HG03342 (cell line): ENCODE data around the gene ARVCF.

ENCODE experiments used
- ATAC-seq: cut with Tn5 transposase; IDR thresholded peaks from one replicate; pipeline ENCODE4 v1.9.1; 2021; ENCODE audit warnings: mild to moderate bottlenecking, moderate library complexity; ENCODE audit not compliant: unreplicated experiment

ARVCF gene

DNA sequence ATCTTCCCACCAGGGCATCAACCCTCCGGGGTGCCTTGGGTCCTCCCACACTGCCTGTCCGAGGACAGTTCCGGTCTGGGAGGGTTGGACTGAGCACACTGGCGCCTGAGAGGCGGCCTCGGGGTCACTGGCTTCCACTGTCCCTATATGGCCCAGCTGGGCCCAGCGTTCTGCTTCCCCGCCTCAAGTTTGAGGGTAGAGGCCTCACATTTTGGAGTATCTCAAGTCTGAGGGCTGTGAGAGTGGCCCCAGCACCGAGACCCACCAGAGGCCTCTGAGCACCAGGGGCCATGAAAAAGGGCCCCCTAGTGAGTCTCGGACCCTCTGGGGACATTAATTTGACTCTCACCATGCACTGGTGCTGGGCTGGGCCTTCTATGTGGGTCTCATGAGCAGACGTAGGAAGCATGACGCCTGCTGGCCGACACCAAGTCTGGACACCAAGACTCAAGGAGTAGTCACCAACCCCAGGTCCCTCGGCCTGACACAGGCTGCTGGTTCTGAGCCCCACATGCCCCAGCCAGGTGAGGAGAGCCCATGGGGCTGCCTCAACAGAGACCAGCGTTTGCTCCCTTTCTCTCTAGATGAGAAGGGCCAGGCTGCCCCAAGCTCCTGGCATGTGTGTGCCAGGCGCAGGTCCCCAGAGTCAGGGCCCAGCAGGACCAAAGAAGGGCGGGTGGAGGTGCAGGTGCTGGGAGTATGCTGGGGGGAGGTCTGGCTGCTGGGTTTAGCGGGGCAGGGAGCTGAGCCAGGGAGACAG lies 27.5 kb downstream of the ARVCF start:
- no peak for ATAC-seq

DNA sequence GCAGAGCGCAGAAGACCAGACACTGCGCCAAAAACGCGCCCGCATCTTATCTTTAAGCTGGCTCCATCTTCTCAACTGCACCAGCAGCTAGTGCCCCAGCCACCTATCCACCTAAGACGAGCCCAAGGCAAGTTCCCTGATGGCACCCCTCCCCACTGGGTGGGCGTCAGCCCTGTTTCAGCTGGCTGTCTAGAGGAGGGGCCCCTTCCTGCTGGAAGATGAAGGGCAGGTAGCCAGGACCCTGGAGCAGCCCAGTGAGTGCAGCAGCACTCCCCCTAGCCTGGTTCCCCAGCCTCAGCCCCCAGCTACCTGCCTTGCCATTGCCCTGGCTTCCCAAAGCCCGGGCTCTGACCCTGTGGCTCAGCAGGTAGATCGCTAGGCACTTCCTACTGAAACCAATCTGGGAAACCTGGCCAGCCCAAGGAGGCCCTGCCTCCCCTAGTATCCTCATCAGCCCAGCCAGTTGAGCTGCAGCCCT lies 28.3 kb downstream of the ARVCF start:
- ATAC-seq = no peak

DNA sequence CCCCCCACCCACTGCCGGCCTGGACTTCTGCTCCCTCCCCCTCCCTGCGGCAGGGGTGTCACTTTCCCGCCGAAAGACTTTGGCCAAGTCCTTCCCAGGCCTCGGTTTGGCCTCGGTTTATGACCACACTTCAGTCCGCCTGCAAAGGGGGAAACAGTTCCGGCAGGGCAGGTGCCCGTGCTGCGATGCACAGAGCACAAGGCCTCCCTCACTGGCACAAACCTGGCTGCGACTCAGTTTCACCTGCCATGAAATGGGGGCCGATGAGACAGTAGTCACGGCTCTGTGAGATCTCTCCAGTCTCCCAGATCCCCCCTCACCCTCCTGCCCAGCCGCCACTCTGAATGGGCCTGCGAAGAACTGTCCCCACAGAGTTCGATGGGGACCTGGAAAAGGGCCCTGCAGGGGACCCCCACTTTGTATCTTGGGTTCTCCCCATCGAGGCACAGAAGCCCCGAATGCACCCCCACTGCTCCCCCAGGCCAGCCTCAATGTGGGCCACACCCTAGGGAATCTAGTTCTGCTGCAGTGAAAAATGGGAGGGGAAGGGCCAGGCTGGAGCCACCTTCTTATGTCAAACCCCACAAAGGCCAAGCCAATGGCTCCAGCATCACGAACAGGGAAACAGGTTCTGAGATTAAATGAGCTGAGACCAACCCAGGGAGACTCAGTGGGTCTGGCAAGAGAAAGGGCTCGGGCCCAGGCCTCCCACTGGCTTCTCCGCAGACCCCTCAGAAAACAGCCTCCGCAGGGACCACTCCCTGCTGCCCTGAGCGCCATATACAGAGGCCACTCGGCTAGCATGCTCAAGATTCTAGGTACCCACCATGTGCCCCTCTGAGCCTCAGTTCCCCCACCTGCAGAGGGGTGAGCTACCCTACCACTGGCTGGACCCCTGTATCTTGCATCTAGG lies 29.0 kb downstream of the ARVCF start:
- ATAC-seq = no peak

DNA sequence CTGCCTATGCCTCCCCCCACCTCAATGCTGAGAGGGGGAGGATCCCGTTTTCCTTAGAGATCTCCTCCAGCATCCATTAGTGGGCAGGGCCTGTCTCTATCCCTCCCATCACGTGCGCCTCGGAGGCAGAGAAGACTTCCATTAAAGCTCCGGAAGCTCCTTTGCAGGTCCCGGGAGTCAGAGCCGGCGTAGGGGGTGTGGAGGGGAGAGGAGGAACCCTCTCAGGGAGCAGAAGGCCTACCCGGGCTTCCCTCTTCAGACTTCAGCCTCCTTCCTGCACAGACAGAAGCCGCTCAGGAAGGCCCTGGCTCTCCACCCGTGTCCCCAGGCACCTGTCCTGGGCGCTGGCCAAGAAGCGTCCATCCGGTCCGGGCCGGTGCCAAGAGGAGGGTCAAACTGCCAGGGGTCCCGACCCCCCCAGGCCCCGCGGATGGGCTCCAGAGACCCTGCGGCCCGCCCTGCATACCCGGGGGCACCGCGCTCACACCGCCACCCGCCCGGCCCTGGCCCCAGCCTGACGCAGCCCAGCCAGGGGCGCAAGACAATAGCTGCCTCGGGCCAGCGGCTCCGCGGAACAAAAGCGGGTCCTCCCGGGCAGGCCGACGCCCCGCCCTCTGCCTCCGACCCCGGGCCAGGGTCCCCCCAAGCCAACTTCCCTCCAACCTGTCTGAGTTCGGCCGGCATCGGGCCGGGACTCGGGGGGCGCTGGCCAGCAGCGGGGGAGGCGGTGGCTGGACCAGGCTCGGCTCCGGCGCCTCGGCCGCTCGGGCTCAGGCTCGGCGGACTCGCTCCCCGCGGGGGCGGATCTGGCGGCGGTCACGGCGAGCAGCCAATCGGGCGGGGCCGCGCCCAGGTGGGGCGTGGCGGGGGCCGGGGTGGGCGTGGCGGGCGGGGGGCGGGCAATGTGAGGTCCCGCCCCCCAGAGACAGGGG lies 29.9 kb downstream of the ARVCF start:
- ATAC-seq = no peak

DNA sequence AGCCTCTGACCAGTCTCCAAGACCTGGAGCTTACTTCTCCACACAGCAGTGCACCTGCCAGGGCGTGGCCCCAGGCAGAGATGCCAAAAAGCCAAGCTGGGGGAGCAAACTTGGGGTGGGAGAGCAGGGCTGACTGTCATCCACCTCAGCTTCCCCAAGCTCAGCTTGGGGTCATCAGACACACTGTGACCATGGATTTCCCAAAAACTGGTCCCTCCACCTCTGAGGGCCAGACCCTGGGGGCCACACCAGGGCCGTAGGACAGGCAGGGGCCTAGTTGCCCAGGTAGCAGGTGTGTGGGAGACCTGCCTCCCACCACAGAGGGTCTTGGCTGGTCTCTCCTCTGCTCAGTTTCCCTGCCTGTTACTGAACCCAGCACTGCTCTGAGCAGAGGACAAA lies 30.6 kb downstream of the ARVCF start:
- no peak for ATAC-seq

DNA sequence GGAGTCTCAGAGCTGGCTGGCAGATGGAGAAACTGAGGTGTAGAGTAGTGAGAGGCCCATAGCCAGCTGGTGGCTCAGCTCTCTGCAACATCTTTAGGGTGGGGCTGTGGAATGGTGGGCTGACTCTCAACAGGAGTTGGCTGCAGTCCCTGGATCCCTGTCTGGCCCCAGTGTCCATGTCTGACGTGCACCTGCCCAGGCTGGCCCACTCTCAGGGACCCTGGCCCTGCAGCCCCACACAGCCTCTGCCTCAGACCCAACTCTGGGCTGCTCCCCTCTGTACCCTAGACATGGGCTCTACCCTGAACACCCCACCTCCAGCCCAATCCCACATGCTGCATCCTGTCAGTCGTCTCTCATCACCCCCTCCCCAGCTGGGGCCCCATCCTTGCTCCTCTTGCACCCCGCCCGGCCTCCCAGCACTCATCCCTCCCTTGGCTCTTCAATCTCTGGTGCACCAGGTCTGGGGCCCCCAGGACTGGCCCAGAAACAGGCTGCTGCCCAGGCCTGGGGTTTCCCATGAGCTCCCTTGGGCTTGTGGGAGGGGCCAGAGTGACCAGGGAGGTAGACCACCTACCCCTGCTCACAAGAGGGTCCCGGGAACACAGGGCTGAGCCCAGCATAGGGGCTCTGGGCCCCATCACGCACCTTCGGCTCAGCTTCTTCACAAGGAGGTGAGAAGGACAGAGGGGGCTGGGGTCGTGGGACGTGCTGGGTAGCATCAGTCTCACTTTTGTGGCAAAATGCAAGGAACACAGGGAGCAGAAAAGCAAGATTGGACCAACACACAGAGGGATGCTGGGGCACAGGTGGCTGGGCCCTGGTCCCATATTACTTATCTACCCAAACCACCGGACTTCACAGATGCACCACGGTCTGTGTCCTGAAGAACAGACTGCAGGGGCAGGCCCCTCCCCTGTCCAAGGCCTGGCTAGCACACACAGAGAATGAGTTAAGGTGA lies 31.5 kb downstream of the ARVCF start:
- ATAC-seq = no peak

DNA sequence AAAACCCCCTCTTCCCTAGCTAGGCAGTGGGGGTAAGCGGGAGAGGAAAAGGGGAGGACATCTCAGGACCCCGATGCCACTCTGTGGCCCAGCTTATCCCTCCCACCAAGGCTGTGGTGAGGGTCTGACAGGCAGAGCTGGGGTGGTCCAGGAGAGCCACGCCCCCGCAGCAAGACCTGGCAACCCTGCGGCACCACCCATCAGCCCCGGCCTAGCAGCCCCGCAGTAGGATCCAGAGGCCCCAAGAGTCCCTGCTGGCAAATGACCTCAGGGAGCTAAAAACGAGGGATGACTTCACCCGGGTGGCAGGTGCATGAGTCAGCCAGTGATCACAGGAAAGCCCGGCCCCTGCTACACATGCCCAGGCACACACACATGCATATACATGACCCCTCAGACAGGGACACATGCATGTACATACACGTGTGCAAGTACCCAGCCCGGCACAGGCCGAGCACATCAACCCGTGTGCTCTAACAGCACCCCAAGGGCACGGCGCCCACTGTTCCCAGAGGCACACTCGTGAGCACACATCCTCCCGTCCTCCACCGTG lies 32.3 kb downstream of the ARVCF start:
- no peak for ATAC-seq

DNA sequence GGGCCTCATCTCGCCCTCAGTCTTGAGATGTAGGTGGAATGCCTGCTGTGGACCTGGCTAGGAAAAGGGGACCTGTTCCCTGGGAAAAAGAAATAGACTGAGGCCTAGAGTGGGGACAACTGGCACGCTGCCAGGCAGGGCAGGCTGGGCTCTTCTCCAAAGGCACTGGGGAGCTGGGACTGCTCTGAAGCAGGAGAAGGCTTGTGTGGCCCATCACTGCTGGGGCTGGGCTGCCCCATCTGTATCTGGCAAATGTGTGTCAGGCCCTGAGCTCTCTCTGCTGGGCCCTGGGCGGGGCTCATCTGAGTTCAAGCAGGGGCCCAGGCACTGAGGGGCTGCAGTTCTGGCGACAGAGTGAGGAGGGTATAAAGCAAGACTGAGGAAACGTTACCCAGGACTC lies 32.9 kb downstream of the ARVCF start:
- no peak for ATAC-seq

DNA sequence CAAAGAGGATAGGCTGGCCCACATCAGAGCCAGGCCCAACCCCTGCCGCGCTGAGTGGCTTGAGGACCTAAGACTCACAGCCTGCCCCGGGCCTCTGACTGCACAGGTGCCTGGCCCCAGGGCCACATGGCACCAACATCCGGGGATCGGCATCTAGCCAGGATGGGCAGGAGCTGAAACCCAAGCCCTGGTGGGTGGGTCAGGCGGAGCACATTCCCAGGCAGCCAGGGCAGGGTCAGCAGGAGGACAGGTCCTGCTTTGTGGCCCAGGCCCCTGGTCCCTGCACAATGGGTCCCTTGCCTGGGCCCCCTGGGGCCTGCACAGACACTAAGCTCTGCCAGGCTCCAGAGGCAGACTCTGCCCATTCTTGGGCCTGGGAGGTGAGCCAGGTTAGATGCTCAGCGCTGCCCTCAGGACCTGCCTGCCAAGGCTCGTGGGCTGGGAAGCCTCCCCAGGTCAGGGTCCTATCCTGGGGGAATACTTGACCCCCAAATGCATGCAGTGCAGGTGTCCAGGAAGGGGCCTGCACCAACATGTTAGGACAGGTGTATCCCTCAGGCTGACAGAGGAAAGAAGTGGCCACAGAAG lies 33.5 kb downstream of the ARVCF start:
- no peak for ATAC-seq

DNA sequence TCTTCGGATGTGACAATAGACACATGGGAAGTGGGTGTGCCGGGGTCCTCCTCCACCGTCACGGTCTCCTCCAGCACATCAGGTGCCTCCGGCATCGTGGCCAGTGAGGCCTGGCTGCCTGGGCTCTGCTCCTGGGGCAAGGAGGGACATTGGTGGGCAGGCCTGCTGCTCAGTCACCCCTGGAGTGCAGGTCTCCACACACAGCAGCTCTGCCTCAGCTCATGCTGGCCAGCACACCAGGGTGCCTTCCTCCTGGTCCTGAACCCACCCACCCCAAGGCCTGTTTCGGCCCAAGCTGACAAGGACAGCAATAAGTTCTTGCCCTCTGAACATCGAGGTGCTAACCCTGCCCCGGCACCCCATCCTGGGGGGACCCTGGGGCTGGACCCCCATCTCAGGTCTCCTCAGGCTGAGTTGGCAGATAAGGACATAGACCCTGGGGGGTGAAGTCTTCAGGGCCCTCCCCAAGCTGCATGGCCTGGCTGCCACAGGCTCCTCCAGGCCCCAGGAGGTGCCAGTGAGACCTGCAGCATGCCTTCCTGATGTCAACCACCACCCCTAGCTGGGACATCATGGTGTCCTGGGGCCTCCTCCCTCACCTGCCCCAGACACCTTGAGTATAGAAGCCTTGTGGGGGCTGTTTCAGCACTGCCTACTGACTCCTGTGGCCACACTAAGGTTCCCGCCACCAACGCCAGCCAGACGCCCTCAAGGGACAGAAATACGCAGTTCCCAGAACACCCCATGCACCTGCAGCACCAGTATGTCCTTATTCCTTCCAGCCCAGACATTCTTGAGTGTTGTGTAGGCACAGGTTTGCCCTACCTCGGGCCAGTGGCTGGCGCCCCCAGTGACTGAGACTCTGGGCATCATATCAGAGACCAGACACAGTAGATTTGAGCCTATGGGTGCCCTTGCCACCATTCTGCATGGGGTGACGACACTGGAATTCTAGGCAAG lies 34.4 kb downstream of the ARVCF start:
- no peak for ATAC-seq

DNA sequence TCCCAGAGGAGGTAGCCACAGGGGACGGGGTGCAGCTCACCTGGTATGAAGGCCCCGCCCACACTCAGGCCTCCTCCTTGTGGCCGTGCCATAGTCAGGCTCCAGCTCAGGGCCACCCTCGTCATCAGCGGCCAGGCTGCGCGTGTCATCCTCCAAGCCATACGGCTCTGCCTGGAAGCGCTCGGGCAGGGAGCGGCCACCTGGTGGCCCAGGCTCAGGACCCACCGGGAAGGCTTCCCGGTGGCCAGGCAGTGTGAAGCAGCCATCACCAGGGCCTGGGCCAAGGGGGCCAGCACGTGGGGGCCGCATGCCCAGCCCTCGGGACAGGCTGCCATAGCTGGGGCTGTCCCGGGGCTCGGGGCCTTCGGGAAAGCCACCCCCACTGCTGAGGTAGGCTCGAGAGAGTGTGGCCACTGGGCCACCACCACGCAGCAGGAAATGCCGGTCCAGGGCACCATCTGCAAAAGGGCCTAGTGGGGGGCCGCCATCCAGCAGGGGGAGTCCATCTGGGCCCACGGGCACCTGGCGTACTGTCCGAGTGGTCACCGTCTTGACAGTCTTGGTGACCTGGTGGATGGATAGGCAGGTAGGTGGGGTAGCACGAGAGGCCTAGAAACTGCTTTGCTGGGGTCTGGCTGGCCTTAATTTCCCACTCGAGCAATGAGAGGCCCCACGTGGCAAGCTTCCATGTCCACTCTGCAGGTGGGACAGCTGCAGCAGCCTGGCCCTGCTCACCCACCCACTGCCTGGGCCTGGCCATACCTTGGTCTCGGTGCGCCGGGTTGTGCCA lies 35.3 kb downstream of the ARVCF start:
- ATAC-seq = no peak

DNA sequence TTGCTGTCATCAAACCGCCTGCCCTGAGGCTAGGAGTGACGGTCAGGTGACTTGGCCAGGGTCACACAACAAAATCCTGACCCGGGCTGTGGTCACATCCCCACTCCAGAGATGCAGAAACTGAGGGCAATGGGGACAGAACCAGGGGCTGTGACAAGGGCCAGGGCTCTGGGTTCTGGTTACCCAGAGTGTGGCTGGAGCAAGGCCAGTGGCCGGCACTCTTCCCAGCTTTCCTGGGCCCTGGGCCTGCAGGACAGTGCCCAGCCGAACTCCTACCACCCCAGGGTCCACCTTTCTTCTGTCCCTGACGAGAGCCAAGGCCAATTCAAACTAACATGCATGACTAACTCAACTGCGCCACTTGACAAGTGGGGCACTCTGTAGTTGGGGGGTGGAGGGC lies 35.9 kb downstream of the ARVCF start:
- ATAC-seq = no peak

DNA sequence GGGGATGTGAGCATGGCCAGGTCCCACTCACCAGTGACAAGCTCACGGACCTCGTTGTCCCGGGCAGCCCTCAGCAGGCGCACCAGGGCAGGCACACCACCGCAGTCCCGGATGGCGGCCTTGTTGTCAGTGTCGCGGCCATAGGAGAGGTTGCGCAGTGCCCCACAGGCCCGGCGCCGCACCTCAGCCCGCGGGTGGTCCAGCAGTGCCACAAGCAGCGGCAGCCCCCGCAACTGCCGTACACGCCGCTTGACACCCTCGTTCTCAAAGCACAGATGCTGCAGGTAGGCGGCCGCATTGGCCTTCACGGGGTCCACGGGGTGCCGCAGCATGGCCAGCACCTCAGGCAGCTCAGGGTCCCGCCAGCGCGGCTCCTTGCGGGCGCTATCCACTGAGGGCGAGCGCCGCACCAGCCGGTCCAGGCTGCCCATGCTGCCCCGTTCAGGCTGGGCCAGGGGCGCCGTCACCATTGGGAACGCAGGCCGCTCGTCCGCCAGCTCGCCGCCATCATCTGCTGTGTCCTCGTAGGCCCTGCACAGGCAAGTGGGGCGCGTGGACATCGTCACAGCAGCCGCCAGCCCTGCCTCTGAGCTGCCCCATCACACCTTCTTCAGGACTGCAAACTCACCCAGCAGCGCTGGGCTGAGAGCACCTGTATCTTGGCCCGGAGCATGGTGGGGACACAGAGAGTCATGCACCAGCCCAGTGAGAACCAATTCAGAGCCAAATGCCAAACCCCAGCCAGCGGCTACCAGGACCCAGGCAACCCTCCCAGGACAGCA lies 36.7 kb downstream of the ARVCF start:
- ATAC-seq = no peak

DNA sequence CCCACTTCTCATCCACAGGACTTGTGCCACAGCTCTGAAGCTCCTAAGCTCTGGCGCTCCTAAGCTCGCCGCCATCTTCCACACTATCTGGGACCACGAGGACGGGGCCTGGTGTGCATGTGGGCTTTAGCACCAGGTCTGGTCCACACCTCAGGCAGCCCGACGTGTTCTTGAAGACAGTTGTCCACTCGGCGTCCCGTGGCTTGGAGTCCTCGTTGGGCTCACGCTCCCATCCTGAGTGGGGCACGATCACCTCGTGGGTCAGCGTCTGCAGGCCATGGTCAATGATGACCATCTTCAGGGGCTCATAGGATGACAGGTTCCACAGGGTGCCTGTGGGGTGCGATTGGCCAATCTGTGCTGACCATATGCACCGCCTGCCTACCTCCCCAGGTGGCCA lies 37.9 kb downstream of the ARVCF start:
- ATAC-seq = no peak

DNA sequence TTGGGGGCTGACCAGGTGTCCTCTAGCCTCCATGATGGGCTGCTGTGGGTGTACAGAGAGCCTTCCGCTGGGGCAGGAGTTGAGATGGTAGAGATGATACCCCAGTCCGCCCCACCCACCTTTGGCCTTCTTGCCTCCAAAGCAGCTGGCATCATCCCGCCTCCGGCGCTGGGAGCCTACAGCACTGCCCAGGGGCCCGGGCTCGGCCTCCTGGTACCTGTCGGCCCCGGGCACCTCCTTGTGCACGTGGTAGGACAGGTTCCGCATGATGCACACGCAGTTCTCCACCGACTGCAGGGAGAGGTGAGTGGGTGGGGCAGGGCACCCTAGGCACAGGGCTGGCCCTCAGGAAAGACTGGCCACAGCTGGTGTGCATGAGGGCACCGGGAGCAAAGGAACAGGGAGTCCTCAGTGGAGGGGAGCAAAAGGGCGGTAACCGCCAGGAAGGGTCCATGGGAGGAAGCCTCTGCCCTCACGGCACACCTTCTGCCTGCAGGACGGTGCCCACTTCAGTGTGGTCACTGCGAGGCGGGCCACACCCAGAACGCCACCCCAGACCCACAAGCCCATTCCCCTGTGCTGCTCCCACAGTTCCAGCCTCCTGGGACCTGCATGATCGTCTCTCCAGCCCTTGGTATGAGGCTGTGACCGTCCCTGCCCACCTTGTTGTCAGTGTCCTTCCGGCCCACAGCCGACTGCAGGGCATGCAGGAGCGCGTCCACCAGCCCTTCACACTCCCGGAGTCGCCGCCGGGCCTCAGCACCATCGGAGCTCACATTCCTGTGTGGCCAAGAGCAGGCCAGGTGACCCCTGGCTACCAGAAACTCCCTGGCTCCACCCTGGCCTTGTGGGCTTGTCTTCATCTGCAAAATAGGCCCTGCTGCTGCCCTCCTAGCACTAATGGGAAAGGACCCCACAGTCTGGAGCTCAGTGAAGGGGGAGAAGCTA lies 39.1 kb downstream of the ARVCF start:
- ATAC-seq = no peak
